Stomach (tissue), 4 donors: ENCODE results near the gene ARHGAP32.

Source experiments
- EP300 ChIP-seq: sonication (generic); formaldehyde crosslinking; IDR thresholded peaks from one replicate; pipeline ENCODE4 v1.6.1; 2017; ENCODE audit warnings: antibody characterized with exemption
- POLR2A ChIP-seq, 4 donors: fragments of 450-650 bp; IDR thresholded peaks; one replicate each; pipeline ENCODE4 v1.6.1; 2016; ENCODE audit warnings: antibody characterized with exemption in 4 of 4, control low read depth in 2 of 4, mild to moderate bottlenecking in 1 of 4, moderate library complexity in 1 of 4
- POLR2AphosphoS5 ChIP-seq, 3 donors: sonication (generic); formaldehyde crosslinking; IDR thresholded peaks; one replicate each; pipeline ENCODE4 v1.6.1; 2016; ENCODE audit warnings: antibody characterized with exemption in 3 of 3
- TF ChIP-seq, protein P1 (sequence below), 7 experiments: fragments of 450-650 bp in 4 of 7; fragments of 200-600 bp in 3 of 7; sonication (generic) in 3 of 7; IDR thresholded peaks; one replicate each; pipeline ENCODE4 v1.5.1; 2016 to 2019; ENCODE audit warnings: antibody characterized with exemption in 7 of 7, control low read depth in 2 of 7, mild to moderate bottlenecking in 1 of 7

GRCh38 chr11:129163714-129164164 lies 28.4 kb downstream of the ARHGAP32 start:
- TF ChIP-seq POLR2A (IDR thresholded peaks at IDR 0.05) (no peak), POLR2AphosphoS5 (IDR thresholded peaks at IDR 0.05) (no peak), EP300 (no peak)
- TF ChIP-seq, protein P1, sequence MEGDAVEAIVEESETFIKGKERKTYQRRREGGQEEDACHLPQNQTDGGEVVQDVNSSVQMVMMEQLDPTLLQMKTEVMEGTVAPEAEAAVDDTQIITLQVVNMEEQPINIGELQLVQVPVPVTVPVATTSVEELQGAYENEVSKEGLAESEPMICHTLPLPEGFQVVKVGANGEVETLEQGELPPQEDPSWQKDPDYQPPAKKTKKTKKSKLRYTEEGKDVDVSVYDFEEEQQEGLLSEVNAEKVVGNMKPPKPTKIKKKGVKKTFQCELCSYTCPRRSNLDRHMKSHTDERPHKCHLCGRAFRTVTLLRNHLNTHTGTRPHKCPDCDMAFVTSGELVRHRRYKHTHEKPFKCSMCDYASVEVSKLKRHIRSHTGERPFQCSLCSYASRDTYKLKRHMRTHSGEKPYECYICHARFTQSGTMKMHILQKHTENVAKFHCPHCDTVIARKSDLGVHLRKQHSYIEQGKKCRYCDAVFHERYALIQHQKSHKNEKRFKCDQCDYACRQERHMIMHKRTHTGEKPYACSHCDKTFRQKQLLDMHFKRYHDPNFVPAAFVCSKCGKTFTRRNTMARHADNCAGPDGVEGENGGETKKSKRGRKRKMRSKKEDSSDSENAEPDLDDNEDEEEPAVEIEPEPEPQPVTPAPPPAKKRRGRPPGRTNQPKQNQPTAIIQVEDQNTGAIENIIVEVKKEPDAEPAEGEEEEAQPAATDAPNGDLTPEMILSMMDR (IDR thresholded peaks at IDR 0.05): no peak
